Medulla oblongata (tissue), 1 donor: ENCODE measurements around the gene DPP8.

Experiments
- DNase-seq: peaks from one replicate; pipeline ENCODE4 v3.0.0-alpha.2; 2015; ENCODE audit errors: extremely low spot score

DPP8 gene

DNA sequence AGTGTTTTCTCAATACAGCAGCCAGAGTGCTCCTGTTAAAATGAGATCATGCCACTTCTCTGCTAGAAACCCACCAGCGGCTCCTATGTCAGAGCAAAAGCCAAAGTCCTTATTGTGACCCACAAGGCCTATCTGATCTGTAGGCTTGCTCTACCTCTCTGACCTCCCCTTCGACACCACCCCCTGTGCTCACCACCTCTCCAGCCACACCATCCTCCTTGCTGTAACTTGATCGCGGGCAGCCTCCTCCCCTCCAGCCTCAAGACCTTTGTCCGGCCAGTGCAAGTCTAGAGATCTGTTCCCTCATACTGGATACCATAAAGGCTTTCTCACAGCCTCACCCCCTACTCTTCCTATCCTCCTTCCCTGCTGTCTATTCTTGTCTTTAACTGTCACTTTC lies 92.8 kb downstream of the DPP8 start:
- no peak for DNase-seq

DNA sequence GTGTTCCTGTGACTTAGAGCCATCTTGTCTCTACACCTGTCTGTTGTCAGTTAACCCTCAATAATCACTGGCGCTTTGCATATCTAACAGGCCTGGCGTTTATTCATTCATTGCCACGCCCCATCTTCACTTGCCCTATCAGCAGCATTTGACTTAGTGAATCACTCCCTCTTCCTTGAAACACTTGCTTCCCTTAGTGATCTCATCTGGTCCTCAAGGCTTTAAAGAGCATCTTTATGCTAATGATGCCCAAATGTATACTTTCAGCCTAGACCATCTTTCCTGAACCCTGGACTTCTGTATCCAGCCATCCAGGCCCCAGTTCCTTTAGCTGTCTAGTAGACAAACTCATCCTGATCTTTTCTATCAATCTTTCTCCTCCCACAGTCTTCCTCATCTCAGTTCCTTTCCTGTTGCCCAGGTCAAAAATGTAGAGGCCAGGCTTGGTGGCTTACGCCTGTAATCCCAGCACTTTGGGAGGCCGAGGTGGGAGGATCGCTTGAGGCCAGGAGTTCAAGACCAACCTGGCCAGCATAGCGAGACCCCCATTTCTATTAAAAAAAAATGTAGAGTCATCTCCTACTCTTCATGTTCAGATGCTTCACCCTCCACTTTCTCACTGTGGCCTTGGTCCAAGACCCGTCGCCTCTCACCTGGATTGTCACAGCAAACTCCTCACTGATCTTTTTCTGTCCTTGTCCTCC lies 93.4 kb downstream of the DPP8 start:
- no peak for DNase-seq

DNA sequence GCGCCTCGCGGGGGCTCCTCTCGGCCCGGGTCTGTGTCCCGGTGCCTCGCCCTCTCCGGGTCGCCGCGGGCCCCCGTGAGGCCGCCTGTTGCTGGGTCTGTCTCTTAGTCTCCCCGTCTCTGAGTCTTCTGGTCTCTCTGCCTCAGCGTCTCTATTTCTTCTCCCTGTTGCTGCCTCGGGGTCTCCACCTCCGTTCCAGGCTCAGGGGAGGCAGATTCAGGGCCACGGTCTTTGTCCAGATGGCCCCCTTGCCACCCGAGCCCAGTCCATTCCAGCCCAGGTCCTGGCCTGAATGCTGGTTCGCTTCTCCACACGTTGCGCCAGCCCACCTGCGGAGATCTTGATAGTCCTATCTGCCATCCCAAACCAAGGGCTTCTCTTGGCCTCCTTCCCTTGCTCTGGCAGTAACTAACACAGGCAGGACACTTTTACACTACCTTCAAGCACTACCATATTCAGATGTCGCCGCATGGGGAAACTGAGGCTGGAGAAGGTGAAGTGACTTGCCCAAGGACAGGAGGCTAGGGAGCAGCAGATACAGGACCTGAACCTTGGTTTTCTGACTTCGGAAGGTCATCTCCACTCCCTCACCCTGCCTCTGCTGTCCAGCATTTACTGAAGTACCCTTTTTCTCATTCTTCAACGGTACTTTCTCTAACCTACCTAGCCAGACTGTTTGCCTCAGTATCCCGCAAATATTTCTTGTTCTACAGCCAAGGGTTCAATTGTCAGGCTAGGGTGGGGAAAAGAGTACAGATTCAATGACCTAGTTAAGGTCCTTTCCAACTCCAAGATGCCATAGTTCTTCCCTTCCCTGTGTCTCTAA lies 94.1 kb downstream of the DPP8 start:
- no peak for DNase-seq

DNA sequence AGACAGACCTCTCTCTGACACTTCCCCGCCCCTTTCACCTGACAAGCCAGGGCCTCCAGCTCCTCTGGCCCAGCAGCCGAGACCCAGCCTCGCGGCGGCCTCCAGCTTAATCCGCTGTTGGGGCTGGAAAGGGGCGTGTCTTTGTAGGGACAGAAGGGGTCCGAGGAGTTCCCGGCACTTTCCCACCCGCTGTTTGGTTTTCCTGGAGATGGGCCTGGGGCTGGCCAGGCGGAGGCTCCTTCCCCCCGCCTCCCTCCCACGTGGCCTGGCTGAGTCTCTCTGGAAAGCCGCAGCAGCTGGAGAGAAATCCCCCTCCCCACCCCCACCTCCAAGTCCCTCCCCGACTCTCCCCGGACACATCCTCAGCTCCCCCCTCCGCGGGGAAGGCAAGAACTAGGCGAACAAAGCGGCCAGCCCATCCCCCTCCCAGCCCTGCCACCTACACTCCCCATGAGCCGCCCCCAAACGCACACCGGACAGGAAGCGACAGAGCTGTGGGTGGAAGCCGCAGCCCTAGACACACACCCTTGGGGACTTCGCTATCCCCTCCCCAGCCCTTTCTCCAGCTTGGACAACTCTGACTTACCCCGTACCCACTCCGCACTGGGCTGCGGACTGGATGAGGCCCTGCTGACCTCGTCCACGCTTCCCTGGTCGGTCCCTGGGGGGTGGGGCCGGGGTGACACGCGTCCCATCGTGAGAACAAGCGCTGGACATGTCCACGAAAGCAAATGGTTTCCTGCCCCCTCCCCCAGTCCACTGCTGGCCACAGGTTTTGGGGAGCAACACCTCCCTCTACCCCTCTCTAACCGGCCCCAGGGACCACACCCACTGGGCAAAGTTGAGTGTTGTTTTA lies 95.9 kb downstream of the DPP8 start:
- peak; percentile 75 for DNase-seq

DNA sequence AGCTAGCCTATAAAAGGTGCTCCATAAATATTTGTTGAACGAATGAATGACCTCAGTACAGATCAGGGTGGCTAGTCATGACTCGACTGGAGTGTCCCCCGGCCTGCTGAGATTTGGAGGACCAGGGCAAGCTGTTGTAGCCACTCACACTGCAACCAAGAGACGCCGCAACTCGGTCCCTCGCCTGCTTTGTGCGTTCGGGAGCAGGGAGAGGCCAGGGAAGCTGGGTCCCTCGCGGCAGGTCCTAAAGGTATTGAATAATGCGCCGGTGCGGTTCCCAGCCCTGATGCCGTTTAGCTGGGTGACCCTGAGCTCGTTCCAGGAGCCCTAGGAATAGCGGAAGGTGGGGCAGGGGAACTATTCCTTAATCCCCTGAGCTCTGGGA lies 96.5 kb downstream of the DPP8 start:
- DNase-seq: no peak

DNA sequence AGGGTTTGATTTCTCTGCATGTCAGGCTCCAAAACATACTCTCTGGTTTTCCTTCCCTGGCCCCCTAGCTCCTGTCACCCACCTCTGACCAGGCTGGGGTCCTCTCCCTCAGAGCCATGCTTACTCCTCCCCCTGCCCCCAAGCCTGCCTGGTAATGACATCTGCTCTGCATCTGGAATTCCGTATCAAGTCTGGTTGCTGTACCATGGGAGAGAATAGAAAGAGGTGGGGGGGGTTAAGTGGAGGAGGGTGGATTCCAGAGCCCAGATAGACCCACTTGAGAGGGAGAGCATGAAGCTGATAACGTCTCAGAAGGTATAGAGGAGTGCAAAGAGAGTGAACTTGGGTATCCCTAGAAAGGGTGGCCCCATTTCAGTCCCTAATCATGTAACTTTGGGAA lies 98.9 kb downstream of the DPP8 start:
- no peak for DNase-seq

DNA sequence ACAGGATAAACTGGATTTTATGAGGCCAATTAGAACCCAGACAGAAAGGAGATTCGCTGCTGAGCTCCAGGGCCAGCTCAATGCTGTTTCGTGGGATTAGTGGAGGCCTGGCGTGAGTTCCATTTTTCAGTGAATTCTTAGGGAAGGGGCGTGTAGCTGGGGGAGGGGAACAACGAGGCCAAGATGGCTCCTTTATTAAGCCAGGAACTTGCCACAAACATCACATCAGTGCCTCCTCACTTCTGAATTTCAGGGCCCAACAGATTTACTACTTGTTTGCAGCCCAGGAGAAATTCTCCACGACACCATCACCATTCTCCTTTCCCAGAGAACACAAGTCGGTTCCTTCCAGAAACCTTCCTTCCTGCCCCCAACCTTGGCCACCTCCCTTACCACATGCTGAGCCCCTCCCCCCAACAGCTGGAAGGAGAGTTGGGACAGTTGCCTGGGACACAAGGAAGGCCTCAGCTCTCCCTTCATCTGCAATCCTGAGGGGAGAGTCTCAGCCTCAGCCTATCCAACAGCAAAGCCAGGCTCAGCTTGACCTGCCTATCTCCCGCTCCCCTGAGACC lies 100.6 kb downstream of the DPP8 start:
- DNase-seq: peak; percentile 54

DNA sequence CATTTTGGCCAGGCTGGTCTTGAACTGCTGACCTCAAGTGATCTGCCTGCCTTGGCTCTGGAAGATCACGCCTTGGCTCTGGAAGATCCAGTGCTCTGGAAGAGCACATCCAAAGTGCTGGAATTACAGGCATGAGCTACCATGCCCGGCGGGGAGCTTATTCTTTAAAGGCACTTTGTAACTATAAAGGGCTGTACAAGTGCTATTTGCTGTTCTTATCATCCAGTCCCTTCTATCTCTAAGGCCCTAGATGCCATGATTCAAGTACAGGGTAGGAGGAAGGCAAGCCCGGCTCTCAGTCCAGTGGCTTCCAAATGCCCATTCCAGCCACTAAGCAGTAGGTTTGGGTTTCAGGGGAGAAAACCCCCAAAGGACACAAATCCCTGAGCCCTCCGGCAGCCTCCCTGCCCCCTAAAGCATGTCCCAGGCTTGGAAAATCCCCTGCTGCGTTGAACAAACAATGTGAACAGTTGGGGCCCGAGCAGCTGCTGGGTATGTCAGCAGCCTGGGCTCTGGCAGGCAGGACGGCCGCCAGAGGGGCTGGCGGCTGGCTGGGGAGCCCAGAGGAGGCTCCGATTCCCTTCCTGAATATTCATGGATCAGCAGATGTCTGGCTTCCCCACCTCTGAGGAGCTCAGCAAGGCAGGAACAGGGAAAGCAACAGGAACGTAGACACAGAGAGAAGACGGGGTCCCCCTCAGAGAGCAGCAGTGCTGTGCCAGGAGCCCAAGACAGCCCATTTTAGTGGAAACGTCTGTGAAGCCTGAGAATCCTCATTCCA lies 102.5 kb downstream of the DPP8 start:
- DNase-seq: peak; percentile 80

DNA sequence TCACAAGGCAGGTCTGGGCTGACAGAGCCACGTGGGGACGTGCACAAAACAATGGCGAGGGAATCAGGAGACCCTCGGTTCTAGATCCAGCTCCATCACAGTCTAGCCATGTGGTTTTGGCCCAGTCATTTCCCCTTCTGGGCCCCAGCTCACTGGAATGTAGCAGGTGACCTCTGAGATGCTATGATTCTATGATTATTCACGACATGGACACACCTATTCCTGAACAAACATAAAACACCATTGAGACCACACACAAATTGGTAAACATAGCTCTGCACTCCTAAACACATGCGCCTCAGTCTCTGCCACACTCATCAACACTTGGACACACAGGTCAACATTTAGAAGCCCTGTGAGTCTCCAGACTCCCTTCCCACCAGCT lies 103.7 kb downstream of the DPP8 start:
- DNase-seq: no peak

DNA sequence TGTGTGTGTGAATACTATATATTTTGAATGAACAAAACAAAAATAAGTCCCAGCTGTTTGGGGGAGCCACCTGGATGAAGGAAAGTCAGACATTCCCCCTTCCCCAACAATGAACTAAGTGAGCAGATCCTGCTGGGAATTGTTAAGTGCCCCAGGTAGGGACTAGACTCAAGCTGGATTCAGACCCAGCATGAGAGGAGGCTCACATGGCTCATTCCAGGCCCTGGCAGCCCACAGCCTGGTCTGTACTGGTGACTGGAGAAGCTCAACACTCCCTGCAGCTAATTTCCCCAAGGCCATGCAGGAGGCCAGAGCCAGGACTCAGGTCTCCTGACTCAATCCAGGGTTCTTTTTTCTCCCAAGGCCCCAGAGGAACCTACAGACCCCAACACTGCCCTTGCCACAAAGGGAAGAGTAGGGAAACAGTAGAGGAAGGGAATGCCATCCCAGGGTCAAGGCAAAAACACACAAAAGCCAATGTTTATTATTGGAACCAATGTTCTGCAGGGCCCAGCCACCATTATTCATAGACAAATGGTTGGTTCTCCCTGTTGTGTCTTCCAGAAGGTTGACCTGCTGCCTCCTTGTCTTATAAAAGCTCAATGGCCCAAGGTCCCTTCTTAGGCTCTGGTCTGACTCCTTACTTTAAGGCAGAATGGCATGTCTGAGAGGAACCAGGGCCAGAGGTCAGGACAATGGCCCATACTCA lies 104.3 kb downstream of the DPP8 start:
- DNase-seq: no peak

DNA sequence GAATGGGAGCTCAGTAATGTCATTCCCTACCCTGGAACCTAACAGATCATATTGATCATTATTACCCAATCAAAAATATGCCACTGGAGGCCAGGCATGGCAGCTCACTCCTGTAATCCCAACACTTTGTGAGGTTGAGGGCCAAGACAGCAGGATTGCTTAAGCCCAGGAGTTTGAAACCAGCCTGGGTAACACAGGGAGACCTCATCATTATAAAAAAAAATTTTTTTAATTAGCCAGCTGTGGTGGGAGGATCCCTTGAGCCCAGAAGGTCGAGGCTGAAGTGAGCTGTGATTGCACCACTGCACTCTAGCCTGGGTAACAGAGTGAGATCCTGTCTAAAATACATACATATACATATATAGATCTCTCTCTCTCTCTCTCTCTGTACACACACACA lies 104.9 kb downstream of the DPP8 start:
- no peak for DNase-seq

DNA sequence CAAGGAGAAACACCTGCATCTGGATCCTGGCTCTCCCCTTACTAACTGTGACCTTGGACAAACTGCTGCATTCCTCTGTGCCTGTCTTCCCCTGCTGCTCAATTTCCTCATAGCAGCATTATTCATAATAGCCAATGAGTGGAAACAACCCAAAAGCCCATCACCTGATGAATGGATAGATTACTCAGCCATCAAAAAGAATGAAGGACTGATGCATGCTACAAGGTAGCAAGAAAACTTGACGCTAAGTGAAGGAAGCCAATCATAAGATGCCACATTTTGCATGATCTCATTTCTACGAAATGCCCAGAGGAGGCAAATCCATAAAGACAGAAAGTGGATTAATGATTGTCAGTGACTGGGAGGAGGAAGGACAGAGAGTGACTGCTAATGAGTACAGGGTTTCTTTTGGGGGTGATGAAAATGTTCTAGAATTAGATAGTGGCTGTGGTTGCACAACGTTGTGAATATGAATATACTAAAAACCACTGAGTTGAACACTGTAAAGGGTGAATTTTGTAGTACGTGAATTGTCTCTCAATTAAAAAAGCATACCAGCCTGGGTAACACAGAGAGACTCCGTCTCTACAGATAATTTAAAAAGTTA lies 105.9 kb downstream of the DPP8 start:
- DNase-seq: no peak

DNA sequence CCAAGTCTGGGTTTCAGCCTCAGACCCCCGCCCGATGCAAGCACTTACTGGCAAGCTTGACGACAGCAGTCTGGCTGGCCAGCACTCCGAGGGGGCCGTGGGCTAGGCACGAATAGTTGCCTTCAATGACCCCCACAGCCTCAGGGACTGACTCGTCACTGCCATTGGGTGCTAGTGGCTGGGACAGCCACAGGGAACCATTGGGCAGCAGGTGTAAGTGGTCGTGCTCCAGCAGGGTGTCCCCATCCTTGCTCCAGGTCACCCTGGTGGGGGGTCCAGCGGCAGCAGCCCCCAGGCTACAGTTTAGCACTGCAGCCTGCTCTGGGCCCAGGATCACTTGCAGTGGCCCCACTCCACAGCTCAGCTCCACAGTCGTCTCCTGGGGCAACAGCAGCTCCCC lies 106.5 kb downstream of the DPP8 start:
- DNase-seq: no peak

DNA sequence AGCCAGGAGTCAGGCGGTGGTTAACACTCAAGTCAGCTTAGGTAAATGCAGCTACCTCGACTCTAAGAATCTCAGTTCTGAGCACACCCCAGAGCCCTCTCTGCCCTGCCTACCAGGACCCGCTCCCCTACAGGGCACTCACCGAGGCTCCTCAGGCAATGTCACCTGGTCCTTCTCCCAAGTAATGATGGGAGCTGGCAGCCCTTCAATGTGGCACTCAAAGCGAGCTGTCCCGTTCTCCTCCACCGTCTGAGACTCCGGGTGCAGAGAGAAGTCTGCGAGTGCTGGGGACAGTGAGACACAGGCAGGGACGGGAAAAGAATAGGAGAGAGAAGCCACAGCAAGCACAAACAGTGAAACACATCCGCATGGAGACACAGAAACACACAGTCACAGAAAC lies 107.5 kb downstream of the DPP8 start:
- no peak for DNase-seq

DNA sequence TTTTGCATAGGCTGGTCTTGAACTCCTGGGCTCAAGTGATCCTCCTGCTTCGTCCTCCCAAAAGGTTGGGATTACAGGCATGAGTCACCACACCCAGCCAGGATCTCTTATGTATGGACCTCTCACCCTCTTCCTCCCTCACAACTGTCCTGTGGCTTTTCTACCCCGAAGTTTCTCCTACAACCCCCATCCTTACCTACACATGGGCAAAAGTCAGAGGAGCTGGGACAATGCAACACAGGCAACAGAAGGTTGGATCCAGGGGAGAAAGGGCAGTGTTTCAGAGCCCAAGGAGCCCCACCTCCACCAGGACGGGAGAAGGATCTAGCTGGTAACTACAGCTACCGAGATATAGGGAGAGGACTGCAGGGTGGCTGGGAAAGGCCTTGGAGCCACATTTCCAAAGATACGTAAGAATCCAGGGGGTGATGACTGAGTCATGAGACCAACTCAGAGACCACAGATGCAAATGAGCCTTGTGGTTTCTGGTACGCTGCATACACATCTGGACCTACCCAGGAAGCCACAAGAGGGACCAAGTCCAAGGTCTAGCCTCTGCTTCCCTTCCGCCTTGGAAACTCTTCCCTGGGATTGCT lies 108.4 kb downstream of the DPP8 start:
- no peak for DNase-seq

DNA sequence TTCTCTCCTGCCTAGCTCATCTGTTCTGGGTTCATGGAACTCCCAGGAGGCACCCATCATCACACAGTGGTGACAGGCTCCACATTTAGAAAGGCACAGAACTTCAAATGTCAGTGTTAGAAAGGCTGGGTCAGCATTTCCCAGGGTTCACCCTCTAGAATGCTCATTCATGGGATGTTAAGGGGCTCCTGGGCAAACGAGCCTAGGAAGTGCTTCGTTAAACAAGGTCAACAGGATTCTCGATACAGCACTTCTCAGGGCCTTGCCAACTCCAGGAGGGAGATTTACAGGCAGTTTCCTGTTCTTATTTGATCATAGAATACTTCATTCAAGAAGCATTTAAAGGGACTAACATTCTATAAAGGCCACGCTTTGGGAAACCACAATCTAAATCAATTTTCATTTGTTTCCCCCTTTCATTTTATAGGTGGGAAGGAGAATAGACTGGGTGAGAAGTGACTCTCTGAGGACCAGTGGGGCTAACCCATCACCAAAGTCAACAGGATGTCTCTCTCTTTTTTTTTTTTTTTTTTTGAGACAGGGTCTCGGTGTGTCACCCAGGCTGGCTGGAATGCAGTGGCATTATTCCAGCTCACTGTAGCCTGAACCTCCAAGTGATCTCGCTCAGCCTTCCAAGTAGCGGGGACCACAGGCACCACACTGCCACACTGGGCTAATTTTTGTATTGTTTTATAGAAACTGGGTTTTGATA lies 109.0 kb downstream of the DPP8 start:
- DNase-seq: no peak

DNA sequence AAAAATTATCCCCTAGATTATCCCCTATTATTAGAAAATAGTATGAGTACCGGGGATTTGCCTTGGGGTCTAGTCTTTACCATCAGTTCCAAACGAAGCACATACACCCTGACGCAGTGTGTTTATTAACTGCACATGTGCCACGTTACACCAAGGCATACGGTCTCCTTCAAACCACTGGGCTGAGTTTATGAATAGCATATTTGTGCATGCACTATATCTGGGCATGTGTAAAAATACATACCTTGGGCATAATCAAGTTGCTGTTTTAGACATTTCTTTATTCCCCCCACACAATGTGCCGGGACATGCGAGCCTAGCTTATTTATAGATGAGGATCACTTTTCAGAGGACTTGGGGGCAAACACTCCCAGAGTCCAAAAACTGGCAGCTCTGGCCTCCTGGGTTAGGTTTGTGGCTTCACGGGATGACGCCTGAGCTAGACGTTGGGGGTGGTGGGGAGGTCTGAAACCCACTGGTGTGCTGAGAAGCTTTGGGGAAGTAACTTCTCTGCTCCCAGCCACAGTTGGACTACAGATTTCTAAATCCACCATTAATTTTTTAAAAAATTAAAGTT lies 111.0 kb downstream of the DPP8 start:
- no peak for DNase-seq

DNA sequence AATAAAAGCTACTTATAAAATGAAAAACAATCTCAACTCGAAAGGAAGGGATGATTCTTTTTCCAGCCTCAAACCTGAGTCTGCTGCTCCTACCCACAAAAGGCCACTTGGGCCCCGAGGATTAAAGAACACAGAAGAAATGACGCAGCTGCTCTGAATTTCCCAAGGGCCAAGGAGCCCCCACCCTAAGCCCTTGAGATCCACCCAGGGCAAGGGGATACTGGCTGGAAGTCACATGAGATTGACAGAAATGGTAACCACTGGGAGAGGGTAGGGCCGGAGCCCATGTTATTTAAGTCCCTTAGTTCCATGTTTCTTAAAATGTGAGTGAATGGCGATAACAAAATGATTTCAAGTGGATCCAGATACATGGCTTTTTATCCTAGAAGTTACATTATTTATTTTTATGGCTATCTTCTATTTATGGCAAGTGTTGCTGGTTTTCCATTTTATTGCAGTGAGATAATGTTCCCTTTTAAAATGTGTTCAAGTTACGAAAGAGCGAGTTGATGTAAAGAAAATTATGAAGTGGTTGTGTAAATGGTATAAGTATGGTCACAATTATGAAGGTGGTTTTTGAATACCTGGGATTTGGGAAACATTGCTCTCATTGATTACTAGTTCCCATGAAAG lies 111.6 kb downstream of the DPP8 start:
- DNase-seq: no peak
